ENCODE measurements around the gene MEGF8. TPM values are rescaled to one million over a fixed set of nuclear protein-coding genes. Genes with fewer than 3 reads are reported as not detected.
A peak's percentile ranks its signal among the peaks of the same experiment; 100 is the strongest.

The MEGF8 gene
- total RNA-seq, 1 donor from 2014 or later, result 72.8 TPM

DNA sequence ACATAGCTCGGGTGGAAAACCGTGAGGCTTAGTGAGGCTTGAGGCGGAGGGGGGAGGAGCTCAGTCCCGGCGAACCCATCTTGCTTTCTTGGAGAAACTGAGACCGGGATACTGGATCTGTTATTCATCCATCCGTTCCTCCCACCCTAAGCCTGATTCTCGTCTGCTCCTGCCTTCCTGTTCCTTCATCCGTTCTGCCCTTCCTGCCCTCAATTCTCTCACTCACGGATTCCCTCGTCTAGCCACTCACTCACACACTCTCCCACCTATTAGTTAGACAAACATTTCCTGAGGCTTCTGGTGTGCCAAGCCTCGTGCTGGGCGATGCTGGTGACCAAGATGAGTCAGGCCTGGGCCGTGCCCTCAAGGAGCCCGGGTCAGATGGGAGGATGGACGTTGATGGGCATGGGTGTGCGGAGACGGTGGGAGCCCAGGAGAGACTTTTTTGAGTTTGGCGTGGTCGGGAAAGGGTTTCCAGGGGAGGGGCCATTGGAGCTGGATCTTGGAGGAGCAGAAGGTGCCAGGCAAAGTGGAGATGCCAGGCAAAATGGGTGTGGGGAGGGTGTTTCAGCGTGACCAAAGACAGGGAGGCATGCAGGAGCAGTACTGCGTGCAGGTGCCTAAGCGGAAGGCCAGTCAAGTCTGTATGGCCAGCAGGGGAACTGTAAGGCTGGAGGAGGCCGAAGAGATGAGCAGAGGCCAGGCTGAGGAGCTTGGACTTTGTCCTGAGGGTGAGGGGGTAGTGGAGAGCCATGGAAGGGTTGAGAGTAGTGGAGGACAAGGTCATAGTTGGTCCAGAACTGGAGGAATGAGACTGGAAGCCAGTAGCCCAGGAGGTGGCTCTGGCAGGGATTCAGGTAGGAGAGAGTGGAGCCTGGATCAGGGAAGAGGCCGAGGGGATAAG lies 72.1 kb downstream of the MEGF8 start:
- Mint-ChIP-seq H3K36me3 (ENCODE audit: unreplicated experiment) (no peaks in the 10 kb centered on the region), H3K27me3 (ENCODE audit: unreplicated experiment) (peaks cover 20% of the 10 kb centered on the region), H3K4me1 (ENCODE audit: low read depth, unreplicated experiment) (peaks cover 17% of the 10 kb centered on the region), H3K4me3 (ENCODE audit: unreplicated experiment) (peak overlapping the region; percentile 97), H3K27ac (ENCODE audit: unreplicated experiment) (peak overlapping the region; percentile 94), H3K9me3 (ENCODE audit: unreplicated experiment) (peaks cover 23% of the 10 kb centered on the region)
- TF ChIP-seq CTCF (IDR thresholded peaks at IDR 0.05; ENCODE audit: partially characterized antibody, unreplicated experiment), result no peak
- no peak for DNase-seq

DNA sequence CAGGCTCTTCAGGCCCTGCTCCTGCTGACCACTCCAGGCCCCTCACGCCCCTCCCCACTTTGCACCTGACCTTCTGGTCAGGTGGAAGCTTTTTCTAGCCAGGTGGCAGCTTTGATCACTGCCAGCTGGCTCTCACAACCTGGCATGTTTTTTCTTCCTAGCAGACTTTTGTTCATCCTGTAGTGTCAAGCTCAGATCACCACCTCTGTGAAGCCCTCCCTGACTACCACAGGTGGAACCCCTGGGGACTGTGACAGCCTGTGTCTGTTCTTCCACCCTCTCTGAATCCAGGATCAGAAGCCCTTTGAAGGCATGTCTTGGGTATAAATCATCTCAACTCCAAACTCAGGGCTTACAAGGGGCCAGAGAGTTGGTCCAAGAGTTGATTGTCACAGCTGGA lies 75.0 kb downstream of the MEGF8 start:
- Mint-ChIP-seq H3K27me3 (ENCODE audit: unreplicated experiment) (peaks cover 21% of the 10 kb centered on the region), H3K9me3 (ENCODE audit: unreplicated experiment) (peaks cover 23% of the 10 kb centered on the region), H3K4me1 (ENCODE audit: low read depth, unreplicated experiment) (peaks cover 23% of the 10 kb centered on the region), H3K27ac (ENCODE audit: unreplicated experiment) (no peak overlapping the region), H3K36me3 (ENCODE audit: unreplicated experiment) (no peaks in the 10 kb centered on the region), H3K4me3 (ENCODE audit: unreplicated experiment) (peak overlapping the region; percentile 65)
- TF ChIP-seq CTCF (IDR thresholded peaks at IDR 0.05; ENCODE audit: partially characterized antibody, unreplicated experiment), result no peak
- DNase-seq, result no peak

DNA sequence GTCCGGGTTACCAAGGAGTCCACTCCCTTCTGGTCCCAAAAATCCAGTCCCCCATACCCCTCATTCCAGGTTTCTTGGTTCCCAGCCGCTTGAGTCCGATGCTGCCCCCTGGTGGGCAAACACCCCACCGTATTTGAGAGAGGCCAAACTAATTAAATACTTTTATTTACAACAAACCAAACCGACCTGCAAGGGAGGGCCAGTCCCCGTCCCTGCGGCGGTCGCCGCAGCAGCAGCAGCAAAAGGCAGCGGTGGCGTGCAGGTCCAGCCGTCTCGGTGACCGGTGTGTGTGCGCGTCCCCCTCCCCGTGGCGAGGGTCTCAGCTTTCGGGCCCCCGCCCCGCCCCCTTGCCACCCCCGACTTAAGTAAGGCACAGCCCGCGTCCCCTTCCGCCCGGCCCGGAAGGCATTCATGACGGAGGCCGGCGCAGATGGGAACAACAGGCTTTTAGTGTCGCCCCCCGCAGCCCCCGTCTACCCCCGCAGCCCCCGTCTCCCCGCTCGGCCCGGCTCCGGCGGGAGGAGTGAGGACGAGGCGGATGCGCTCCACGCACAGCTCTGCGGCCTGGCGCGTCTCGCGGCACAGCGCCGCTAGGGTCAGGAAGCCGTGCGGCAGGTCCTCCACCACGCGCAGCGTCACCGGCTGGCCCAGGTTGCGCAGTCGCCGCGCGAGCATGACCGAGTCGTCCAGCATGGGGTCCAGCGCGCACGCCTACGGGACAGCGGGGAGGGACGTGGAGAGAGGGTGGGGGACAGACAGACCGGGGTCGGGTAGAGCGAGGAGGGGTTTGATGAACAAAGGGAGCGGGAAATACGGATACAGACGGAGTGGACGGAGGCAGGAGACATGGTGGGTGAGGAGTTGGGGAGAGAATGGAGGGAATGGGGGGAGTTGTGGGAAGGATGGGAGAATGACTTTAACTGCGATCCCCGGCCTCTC lies 76.2 kb downstream of the MEGF8 start:
- Mint-ChIP-seq H3K4me3 (ENCODE audit: unreplicated experiment) (peak overlapping the region; percentile 83), H3K9me3 (ENCODE audit: unreplicated experiment) (peaks cover 26% of the 10 kb centered on the region), H3K27me3 (ENCODE audit: unreplicated experiment) (peaks cover 21% of the 10 kb centered on the region), H3K4me1 (ENCODE audit: low read depth, unreplicated experiment) (peaks cover 15% of the 10 kb centered on the region), H3K36me3 (ENCODE audit: unreplicated experiment) (no peaks in the 10 kb centered on the region), H3K27ac (ENCODE audit: unreplicated experiment) (peak overlapping the region; percentile 77)
- peak; percentile 98 for TF ChIP-seq CTCF (IDR thresholded peaks at IDR 0.05; ENCODE audit: partially characterized antibody, unreplicated experiment)
- peak; percentile 91 for DNase-seq

- Mint-ChIP-seq H3K27me3 (ENCODE audit: unreplicated experiment) (peaks cover 21% of the 10 kb centered on the region), H3K36me3 (ENCODE audit: unreplicated experiment) (no peaks in the 10 kb centered on the region), H3K4me1 (ENCODE audit: low read depth, unreplicated experiment) (peaks cover 12% of the 10 kb centered on the region), H3K27ac (ENCODE audit: unreplicated experiment) (peak overlapping the region; percentile 18), H3K9me3 (ENCODE audit: unreplicated experiment) (peaks cover 24% of the 10 kb centered on the region), H3K4me3 (ENCODE audit: unreplicated experiment) (peak overlapping the region; percentile 83)
- no peak for TF ChIP-seq CTCF (IDR thresholded peaks at IDR 0.05; ENCODE audit: partially characterized antibody, unreplicated experiment)
- no peak for DNase-seq
Measured at GRCh38 chr19:42402376-42403116, 77.1 kb downstream of the MEGF8 start.
